ENCODE measurements around the gene PNPLA1.

DNA sequence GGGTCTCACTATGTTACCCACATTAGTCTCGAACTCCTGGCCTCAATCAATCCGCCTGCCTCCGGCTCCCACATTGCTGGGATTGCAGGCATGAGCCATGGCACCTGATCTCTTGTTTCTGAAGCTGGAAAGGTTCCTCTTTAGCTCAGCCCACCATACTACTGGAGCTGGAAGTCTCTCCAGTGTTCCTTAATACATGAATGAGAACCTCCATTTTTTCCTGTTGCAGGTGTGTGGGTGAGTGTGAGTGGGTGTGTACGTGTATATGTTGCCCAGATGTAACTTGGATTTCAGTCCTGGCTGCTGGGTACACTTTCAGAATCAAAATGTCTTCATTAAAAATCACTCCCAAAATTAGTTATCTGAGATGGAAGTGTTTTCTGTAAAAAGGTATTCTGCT is 11.1 kb downstream of the PNPLA1 start:
- TF ChIP-seq, protein P1, sequence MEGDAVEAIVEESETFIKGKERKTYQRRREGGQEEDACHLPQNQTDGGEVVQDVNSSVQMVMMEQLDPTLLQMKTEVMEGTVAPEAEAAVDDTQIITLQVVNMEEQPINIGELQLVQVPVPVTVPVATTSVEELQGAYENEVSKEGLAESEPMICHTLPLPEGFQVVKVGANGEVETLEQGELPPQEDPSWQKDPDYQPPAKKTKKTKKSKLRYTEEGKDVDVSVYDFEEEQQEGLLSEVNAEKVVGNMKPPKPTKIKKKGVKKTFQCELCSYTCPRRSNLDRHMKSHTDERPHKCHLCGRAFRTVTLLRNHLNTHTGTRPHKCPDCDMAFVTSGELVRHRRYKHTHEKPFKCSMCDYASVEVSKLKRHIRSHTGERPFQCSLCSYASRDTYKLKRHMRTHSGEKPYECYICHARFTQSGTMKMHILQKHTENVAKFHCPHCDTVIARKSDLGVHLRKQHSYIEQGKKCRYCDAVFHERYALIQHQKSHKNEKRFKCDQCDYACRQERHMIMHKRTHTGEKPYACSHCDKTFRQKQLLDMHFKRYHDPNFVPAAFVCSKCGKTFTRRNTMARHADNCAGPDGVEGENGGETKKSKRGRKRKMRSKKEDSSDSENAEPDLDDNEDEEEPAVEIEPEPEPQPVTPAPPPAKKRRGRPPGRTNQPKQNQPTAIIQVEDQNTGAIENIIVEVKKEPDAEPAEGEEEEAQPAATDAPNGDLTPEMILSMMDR (IDR thresholded peaks at IDR 0.05): no peak
- no peak for TF ChIP-seq POLR2A (IDR thresholded peaks at IDR 0.05)

Data from body of pancreas (tissue), 4 donors.